HG02588 (cell line): ENCODE measurements around the gene FOXD4L1.
"Not testable (repeated sequence)": the region's sequence is repeated elsewhere in the genome, so short reads cannot be mapped to it uniquely, and the experiment has no call there.

Experiments used
- ATAC-seq: cut with Tn5 transposase; IDR thresholded peaks from one replicate; pipeline ENCODE4 v1.9.1; 2021; ENCODE audit warnings: mild to moderate bottlenecking, moderate library complexity; ENCODE audit not compliant: unreplicated experiment

FOXD4L1 gene

DNA sequence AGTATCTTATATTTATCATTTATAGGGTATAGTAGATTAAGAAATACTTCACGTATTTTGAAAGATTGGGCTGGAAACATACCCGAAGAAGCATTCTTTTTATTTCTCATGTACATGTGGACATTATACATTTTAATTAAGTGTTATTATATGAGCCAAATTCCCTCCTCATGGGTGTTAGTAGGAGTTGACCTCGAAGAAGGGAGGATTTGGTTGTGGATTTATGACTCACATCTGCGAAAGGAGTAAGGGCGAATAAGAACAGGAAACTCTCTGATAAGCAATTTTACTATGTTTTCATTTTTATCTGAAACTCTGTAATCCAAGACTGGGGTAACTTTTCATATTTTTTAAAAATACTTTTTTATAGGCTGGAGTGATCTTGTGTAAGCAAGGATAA, 23.0 kb downstream of the FOXD4L1 start:
- ATAC-seq: not testable (repeated sequence)

GRCh38 chr2:113524986-113525385, 26.5 kb downstream of the FOXD4L1 start:
- not testable (repeated sequence) for ATAC-seq

- ATAC-seq: peak; percentile 81
Measured at GRCh38 chr2:113527350-113528045, 29.0 kb downstream of the FOXD4L1 start.

DNA sequence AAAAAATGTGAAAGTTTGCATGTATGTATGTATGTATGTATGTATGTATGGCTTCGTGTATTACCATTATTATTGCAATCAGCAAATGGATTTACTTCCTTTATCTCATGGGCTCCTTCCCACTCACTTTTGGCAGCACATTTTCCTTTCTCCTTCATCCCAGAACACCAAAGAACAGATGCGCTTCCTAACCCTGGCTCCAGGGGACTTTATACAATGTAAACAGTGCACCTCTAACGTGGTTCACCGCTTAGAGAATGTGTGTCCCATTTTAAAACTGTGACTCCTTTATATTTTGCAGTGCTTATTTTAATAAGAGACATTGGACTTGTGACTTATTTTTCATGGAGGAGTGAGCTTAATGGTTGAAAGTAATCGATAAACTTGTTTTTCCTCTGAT, 29.7 kb downstream of the FOXD4L1 start:
- ATAC-seq: not testable (repeated sequence)

DNA sequence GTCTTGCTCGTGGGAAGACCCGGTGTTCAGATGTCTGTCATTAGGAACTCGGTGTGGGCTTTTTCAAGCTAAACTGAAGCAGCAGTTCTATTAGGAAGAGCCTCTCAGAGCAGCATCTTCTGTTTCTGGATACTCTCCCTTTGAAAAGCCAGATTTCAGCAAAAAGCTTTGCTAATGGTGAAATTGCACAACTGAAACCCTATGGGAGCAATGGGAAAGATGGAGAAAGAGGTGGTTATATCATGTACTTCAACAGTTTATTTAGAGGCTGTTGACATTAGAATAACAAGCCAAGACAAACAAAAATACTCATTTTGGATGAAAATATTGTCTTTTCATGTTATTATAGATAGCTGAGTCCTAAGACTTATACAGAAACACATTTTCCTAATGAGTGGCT, 30.4 kb downstream of the FOXD4L1 start:
- not testable (repeated sequence) for ATAC-seq

- not testable (repeated sequence) for ATAC-seq
Measured at GRCh38 chr2:113532991-113533390, 34.5 kb downstream of the FOXD4L1 start.

- ATAC-seq: not testable (repeated sequence)
Measured at GRCh38 chr2:113536573-113536972, 38.1 kb downstream of the FOXD4L1 start.

GRCh38 chr2:113540834-113541203, 42.4 kb downstream of the FOXD4L1 start:
- ATAC-seq: not testable (repeated sequence)

- ATAC-seq: not testable (repeated sequence)
Measured at GRCh38 chr2:113541204-113541975, 42.9 kb downstream of the FOXD4L1 start.

DNA sequence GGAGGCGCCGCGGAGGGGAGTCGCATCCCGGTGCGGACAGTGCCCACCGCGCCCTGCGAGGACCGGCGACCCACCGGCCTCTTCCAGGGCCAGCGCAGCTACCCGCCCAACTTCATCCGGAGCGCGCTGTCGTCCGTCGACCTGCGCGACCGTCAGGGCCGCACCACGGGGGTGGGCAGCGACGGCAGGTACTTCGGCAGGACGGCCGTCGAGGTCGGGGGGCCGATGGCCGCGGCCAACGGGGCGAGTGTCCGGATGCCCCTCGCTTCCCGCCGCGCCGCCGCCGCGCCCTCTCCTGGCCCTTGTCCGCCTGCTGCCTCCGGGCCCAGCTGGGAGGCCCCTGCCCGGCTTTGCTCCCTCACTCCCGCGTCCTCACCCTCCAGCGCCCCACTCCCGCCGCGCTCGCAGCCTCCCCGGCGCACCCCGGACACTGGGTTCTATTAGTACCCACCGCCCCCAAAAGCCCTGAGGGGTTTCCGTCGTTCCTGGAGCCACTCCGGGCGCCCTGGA, 43.6 kb downstream of the FOXD4L1 start:
- ATAC-seq: not testable (repeated sequence)

DNA sequence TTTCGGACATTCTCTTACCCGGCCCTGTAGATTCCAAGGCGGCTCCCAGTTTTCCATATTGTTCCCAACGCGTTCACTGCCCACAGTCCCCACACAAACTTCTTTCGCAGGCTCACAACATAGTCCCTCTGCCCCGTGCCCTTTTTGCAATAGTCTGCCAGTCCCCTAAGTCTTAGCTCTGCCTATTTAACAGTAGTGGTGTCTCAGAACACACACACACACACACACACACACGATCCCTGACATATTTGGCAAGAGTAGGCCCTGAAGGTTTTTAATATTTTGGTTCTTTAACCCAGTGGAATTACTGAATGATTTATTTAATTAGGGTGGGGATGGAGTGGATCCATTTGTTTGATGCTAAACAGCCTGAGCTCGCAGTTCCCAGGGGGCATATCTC, 44.1 kb downstream of the FOXD4L1 start:
- ATAC-seq: not testable (repeated sequence)
